DOHH2 (cell line): ENCODE data around the gene TYMP.

Experiments
- CTCF ChIP-seq: fragments of 200-600 bp; sonication (generic); IDR thresholded peaks from one replicate; pipeline ENCODE4 v1.5.1; 2014; ENCODE audit warnings: antibody characterized with exemption, mild to moderate bottlenecking, low read depth, low read length; ENCODE audit not compliant: poor library complexity, severe bottlenecking
- EZH2phosphoT487 ChIP-seq: fragments of 200-600 bp; sonication (generic); IDR thresholded peaks from 2 replicates; pipeline ENCODE4 v1.6.1; 2017; ENCODE audit warnings: borderline replicate concordance, mild to moderate bottlenecking, antibody characterized with exemption, low read length, moderate library complexity, mixed read lengths

DNA sequence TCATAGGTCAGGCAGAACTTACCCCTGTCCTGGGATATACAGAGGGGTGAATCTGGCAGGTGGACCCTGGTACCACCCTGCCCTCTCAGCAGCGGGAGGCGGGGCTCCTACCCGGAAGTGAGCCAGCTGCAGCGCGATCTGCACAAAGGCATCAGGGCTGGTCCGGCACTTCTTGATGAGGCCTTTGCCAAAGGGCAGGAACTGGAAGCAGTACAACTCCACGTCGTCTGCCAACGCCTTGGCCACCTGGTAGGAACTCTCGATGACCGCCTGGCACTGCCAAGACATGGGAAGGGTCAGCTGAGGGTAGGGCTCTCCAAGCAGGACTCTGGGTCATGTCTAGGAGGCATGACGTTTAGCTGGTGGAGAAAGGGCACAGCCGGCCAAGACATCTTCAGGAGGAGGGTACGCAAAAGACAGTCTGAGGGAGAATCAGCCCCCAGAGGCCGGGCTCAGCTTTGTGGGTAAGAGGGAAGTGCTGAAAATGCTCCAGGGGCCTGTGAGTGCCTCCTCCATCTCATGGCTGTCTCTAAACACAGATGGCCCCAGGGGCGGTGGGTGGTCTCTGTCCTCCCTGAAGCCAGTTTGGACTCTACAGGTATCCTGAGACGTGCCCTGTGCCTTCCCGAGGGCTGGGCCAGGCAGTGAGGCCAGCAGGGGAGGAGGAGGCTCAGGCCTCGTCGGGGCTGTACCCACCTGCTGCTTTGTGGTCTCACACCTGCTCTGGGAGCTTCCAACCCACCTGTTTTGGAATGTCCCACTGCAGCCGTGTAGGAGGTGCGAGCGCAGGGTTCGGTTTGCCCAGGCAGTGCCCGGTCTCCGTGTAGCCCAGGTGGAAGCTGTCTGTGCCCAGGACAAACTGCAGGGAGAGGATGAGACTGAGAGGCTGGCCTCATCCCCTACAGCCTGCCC, 41.7 kb upstream of the TYMP start:
- TF ChIP-seq CTCF (no peak), EZH2phosphoT487 (no peak)
